Testis (tissue), 3 donors: ENCODE results near the gene WDR45B. TPM values are rescaled to one million over a fixed set of nuclear protein-coding genes. Genes with fewer than 3 reads are reported as not detected.

Experiments
- DNase-seq: peaks from one replicate; pipeline ENCODE4 v3.0.0-alpha.2; 2019
- H3K27ac ChIP-seq, 2 donors: fragments of 200-600 bp; sonication (generic); one replicate each; pipeline ENCODE4 v1.5.1; 2019
- H3K27me3 ChIP-seq: fragments of 200-600 bp; sonication (generic); one replicate; pipeline ENCODE4 v1.5.1; 2019
- H3K36me3 ChIP-seq: fragments of 200-600 bp; sonication (generic); one replicate; pipeline ENCODE4 v1.5.1; 2017; ENCODE audit warnings: low read depth; ENCODE audit errors: missing control alignments
- H3K4me1 ChIP-seq: fragments of 200-600 bp; sonication (generic); one replicate; pipeline ENCODE4 v1.5.1; 2019
- H3K4me3 ChIP-seq, 2 donors: fragments of 200-600 bp; sonication (generic); one replicate each; pipeline ENCODE4 v1.5.1; 2017 to 2019
- H3K9me3 ChIP-seq: fragments of 200-600 bp; sonication (generic); one replicate; pipeline ENCODE4 v1.5.1; 2017
- POLR2A ChIP-seq: fragments of 450-650 bp; IDR thresholded peaks from one replicate; pipeline ENCODE4 v1.6.1; 2017; ENCODE audit warnings: antibody characterized with exemption, mild to moderate bottlenecking, moderate library complexity
- WGBS, 2 donors: methylation state at CpG; one replicate each; pipeline ENCODE4 v1.1.5; 2018; 5-methylcytosine and 5-hydroxymethylcytosine counted together
- intact Hi-C: fragments of 100-400 bp; cut with DNase I; formaldehyde crosslinking; loops from one replicate; pipeline ENCODE4 v1.15.1; 2023; ENCODE audit warnings: low total_unique reads
- polyA plus RNA-seq: library from polyadenylated mRNA; stranded (reverse); fragments of 350-450 nt; fragmentation: Illumina TruSeq; extraction: RNeasy Lipid Tissue Mini Kit (QIAGEN cat#74804); gene quantifications from one replicate; pipeline ENCODE4 v1.2.3, GENCODE V29; 2014; ENCODE audit warnings: low read depth, low replicate concordance; ENCODE audit not compliant: insufficient read depth
- total RNA-seq, 2 donors: library from RNA; depleted of rRNA; stranded (reverse); fragments of >200 nt; gene quantifications; one replicate each; pipeline ENCODE4 v1.2.3, GENCODE V29; 2016
- TF ChIP-seq, protein P1 (sequence below), 3 experiments: fragments of 450-650 bp in 2 of 3; fragments of 200-600 bp in 1 of 3; sonication (generic) in 1 of 3; IDR thresholded peaks; one replicate each; pipeline ENCODE4 v1.5.1; 2016 to 2019; ENCODE audit warnings: antibody characterized with exemption in 3 of 3, mild to moderate bottlenecking in 2 of 3, moderate library complexity in 1 of 3

WDR45B gene
- total and polyA plus RNA-seq, 3 donors from 2014 or later, result 142 to 165 (median 163) TPM

DNA sequence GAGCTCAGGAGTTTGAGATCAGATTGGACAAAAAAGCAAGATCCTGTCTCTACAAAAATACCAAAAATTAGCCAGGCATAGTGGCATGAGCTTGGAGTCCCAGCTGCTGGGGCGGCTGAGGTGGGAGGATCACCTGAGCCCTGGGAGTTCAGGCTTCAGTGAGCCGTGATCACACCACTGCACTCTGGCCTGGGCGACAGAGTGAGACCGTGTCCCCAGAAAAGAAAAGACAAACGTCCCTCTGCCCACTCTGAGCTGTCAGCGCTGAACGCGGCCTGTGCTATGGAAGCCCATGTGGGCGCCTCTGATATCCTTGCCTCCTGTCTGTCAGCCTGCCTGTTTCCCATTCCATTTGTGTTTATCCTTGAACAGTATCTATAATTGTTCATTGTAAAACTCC, 78.0 kb downstream of the WDR45B start:
- no peak for DNase-seq
- Histone ChIP-seq H3K9me3 (no peaks in the 10 kb centered on the region), H3K27me3 (no peaks in the 10 kb centered on the region), H3K36me3 (no peaks in the 10 kb centered on the region), H3K4me1 (peaks cover 2% of the 10 kb centered on the region), H3K4me3 (no peak overlapping the region), H3K27ac (no peak overlapping the region)
- 75 to 85% methylated on average over 9 of the region's 9 CpGs for WGBS, 2 donors
- intact Hi-C loops, result no loop called here
- TF ChIP-seq POLR2A, result no peak
- TF ChIP-seq, protein P1, sequence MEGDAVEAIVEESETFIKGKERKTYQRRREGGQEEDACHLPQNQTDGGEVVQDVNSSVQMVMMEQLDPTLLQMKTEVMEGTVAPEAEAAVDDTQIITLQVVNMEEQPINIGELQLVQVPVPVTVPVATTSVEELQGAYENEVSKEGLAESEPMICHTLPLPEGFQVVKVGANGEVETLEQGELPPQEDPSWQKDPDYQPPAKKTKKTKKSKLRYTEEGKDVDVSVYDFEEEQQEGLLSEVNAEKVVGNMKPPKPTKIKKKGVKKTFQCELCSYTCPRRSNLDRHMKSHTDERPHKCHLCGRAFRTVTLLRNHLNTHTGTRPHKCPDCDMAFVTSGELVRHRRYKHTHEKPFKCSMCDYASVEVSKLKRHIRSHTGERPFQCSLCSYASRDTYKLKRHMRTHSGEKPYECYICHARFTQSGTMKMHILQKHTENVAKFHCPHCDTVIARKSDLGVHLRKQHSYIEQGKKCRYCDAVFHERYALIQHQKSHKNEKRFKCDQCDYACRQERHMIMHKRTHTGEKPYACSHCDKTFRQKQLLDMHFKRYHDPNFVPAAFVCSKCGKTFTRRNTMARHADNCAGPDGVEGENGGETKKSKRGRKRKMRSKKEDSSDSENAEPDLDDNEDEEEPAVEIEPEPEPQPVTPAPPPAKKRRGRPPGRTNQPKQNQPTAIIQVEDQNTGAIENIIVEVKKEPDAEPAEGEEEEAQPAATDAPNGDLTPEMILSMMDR (IDR thresholded peaks at IDR 0.05), result no peak

DNA sequence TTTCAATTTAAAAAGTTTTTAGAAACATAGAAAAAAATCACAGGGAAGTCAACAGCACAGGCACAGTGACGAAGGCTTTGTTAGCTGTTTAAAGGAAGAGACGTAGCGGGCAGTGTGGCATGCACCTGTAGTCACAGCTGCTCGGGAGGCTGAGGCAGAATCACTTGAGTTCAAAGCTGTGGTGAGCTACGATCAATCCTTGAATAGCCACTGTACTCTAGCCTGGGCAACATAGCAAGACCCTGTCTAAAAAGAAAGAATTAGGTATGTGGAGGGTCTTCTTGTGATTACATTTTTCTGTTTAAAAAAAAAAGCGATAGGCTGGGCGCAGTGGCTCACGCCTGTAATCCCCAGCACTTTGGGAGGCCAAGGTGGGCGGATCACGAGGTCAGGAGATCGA, 78.6 kb downstream of the WDR45B start:
- Histone ChIP-seq H3K9me3 (no peaks in the 10 kb centered on the region), H3K4me1 (peaks cover 2% of the 10 kb centered on the region), H3K4me3 (no peak overlapping the region), H3K27me3 (no peaks in the 10 kb centered on the region), H3K27ac (no peak overlapping the region), H3K36me3 (no peaks in the 10 kb centered on the region)
- TF ChIP-seq, protein P1 (IDR thresholded peaks at IDR 0.05), result no peak
- WGBS, 2 donors, result 87 to 89% methylated on average over 11 of the region's 11 CpGs
- DNase-seq, result no peak
- intact Hi-C loops, result no loop called here

DNA sequence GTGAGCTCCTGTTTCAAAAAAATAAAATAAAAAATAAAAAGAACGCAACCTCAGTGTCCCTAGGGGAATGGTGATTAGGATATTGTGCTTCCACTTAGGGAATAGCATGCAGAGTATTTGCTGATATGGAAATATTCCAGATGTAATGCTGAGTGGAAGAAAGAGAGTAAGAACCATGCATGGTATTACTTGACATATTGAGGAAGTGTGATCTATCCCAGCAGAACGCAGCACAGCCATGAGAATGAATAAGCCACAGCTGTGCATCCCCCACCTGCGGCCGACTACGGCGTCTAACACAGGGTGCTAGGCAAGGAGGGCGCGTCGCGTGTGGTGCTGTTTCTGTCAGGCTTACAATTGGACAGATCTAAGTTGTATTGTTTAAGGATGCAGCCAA, 79.2 kb downstream of the WDR45B start:
- intact Hi-C loops, result no loop called here
- H3K4me1 ChIP-seq, result peaks cover 2% of the 10 kb centered on the region
- H3K4me3 ChIP-seq, result no peak overlapping the region
- no peak overlapping the region for H3K27ac ChIP-seq
- H3K27me3 ChIP-seq, result no peaks in the 10 kb centered on the region
- TF ChIP-seq POLR2A, result no peak
- TF ChIP-seq, protein P1 (IDR thresholded peaks at IDR 0.05), result no peak
- no peaks in the 10 kb centered on the region for H3K9me3 ChIP-seq
- no peaks in the 10 kb centered on the region for H3K36me3 ChIP-seq
- 83% methylated on average over 10 of the region's 10 CpGs for WGBS, 2 donors
- no peak for DNase-seq

DNA sequence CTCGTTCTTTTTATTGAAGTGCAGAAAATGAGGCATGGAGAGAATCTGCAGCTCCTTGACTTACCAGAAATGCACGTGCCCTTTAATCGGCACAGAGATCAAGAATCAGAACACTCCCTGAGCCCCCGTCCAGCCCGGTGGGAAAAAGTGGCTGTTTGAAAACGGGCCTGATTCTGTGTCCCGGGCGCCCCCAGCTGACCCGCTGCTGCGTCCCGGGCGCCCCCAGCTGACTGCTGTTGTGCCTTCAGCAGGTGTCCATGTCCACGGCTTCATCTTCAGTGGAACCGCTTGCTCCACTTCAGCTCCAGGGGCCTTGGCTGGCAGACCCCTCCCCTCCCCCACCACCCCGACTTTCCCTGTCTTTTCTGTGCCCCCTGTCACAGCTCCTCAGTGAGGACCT, 81.0 kb downstream of the WDR45B start:
- Histone ChIP-seq H3K4me3 (no peak overlapping the region), H3K9me3 (no peaks in the 10 kb centered on the region), H3K4me1 (peaks cover 7% of the 10 kb centered on the region), H3K27me3 (no peaks in the 10 kb centered on the region), H3K36me3 (no peaks in the 10 kb centered on the region), H3K27ac (no peak overlapping the region)
- TF ChIP-seq POLR2A, result no peak
- TF ChIP-seq, protein P1 (IDR thresholded peaks at IDR 0.05), result no peak
- DNase-seq, result no peak
- intact Hi-C loops, result no loop called here
- 90% methylated on average over 15 of the region's 15 CpGs for WGBS, 2 donors

DNA sequence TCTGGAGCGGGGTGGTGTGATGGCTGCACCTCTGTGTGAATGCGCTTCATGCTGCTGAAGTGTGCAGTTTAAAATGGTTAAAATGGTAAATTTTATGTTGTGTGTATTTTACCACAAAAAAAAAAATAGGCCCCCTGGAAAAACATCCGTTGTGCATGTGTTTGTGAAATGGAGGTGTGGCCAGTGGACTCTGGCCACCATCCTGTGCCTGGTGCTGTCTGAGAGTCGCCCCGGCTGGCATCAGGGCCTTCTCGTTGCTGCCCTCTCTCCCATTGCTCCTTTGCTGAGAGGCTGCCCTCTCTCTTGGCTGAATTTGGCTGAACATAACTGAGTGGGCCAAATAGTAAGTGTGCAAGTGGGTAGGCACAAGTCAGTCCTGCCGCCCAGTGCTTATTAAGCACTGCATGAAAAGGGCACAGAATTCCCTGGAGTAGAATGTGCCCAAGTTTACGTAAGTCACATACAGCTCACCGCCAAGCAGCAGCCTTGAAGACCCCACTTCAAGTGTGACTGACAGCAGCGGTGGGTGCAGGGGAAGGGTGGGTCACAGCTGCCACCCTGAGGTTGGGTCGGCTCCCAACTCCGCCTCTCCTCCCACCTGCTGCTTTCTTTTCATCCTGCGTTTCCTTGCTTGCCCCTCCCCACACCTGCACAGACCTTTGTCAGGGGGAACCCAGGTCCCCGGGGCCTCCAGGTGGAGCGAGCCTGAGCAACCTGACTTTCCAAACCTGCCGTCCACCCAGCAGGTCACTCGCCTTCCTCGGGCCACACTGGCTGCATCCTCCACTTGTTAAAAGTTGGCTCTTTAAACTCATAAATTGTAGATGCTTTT, 81.9 kb downstream of the WDR45B start:
- H3K36me3 ChIP-seq, result no peaks in the 10 kb centered on the region
- H3K4me3 ChIP-seq, result no peak overlapping the region
- intact Hi-C loops, result no loop called here
- DNase-seq, result no peak
- H3K27ac ChIP-seq, result no peak overlapping the region
- TF ChIP-seq, protein P1 (IDR thresholded peaks at IDR 0.05), result no peak
- TF ChIP-seq POLR2A, result no peak
- H3K27me3 ChIP-seq, result no peaks in the 10 kb centered on the region
- 84 to 89% methylated on average over 18 of the region's 18 CpGs for WGBS, 2 donors
- H3K9me3 ChIP-seq, result no peaks in the 10 kb centered on the region
- peaks cover 12% of the 10 kb centered on the region for H3K4me1 ChIP-seq
